ENCODE data around the gene CD209. TPM values are rescaled to one million over a fixed set of nuclear protein-coding genes. Genes with fewer than 3 reads are reported as not detected.

The CD209 gene
- total and polyA plus RNA-seq, 2 of the 8 experiments (the other 6 are each of a cell fraction or from before 2014, with no cell fraction given) = 0.05 to 0.22 TPM

- peaks cover 23 to 24% of the 10 kb centered on the region in 2 experiments for H3K9me3 ChIP-seq (ENCODE audit: insufficient read depth in 2 of 2, low read depth in 1 of 2, low read length in 1 of 2)
- WGBS, 2 experiments (ENCODE audit: extremely low coverage in 1 of 2, insufficient coverage in 1 of 2, insufficient read length in 1 of 2, insufficient replicate concordance in 2 of 2, low coverage in 1 of 2, low lambda C conversion rate in 2 of 2, missing lambda C conversion rate in 1 of 2) = 61% methylated on average over 4 of the region's 4 CpGs; no CpG with 5 or more reads in 1 of the 2 experiments
- no peak overlapping the region for H2BK12ac ChIP-seq (ENCODE audit: low read depth, low read length)
- no peak overlapping the region for H3K4me2 ChIP-seq (ENCODE audit: insufficient read depth in 1 of 2, low read depth in 2 of 2, low read length in 2 of 2)
- no peak overlapping the region for H2AK5ac ChIP-seq (ENCODE audit: low read depth, low read length)
- H3K27ac ChIP-seq (ENCODE audit: low read depth, low read length) = no peak overlapping the region
- H3K23me2 ChIP-seq (ENCODE audit: low read depth, low read length) = no peaks in the 10 kb centered on the region; the same call in 1 of the 2 replicates
- H2AFZ ChIP-seq (ENCODE audit: low read length) = no peak overlapping the region
- H3K79me1 ChIP-seq (ENCODE audit: low read depth, low read length) = no peaks in the 10 kb centered on the region
- H3K23ac ChIP-seq (ENCODE audit: insufficient read length) = no peak overlapping the region
- H3K4ac ChIP-seq (replicated peaks; ENCODE audit: insufficient read length, low read depth, low read length) = no peak overlapping the region
- H3K56ac ChIP-seq (replicated peaks; ENCODE audit: insufficient read length, low read depth, low read length) = no peak overlapping the region
- no peak overlapping the region for H4K91ac ChIP-seq (replicated peaks; ENCODE audit: insufficient read length, low read length)
- no peak overlapping the region for H4K8ac ChIP-seq (ENCODE audit: extremely low read depth, insufficient read depth, low read length)
- H3K18ac ChIP-seq (ENCODE audit: extremely low read depth, low read length) = no peak overlapping the region
- ChIA-PET CTCF (ENCODE audit: partially characterized antibody) (no interaction called here), POLR2A (ENCODE audit: partially characterized antibody) (no interaction called here)
- no peak overlapping the region for H2BK120ac ChIP-seq (replicated peaks; ENCODE audit: low read depth, low read length)
- H2BK20ac ChIP-seq (ENCODE audit: low read length) = no peak overlapping the region
- H3K14ac ChIP-seq (ENCODE audit: insufficient read length) = no peak overlapping the region
- no peak overlapping the region for H4K5ac ChIP-seq (ENCODE audit: insufficient read length, low read depth, low read length)
- H4K20me1 ChIP-seq (replicated peaks in 1 of 2; ENCODE audit: control insufficient read depth in 1 of 2, insufficient read depth in 2 of 2, low read length in 2 of 2) = no peaks in the 10 kb centered on the region
- no peak for TF ChIP-seq HDAC6 (IDR thresholded peaks at IDR 0.05; ENCODE audit: low read depth, low read length)
- no peak overlapping the region for H2BK5ac ChIP-seq (ENCODE audit: low read depth, low read length)
- no peak overlapping the region for H2BK15ac ChIP-seq (ENCODE audit: low read length)
- H3K36me3 ChIP-seq (ENCODE audit: control insufficient read depth in 2 of 4, insufficient read depth in 4 of 4, low read length in 3 of 4) = no peaks in the 10 kb centered on the region
- no peaks in the 10 kb centered on the region for H3K79me2 ChIP-seq (ENCODE audit: control insufficient read depth in 1 of 2, insufficient read depth in 2 of 2, low read length in 2 of 2)
- DNase-seq (ENCODE audit: low read depth in 1 of 2, low spot score in 2 of 2) = no peak
- no peak overlapping the region for H3K9ac ChIP-seq (replicated peaks in 1 of 4; ENCODE audit: extremely low read depth in 1 of 4, low read depth in 3 of 4, low read length in 3 of 4)
- no peaks in the 10 kb centered on the region for H3K4me1 ChIP-seq (replicated peaks in 1 of 4; ENCODE audit: control insufficient read depth in 3 of 4, insufficient read depth in 4 of 4, low read length in 3 of 4)
- no peak overlapping the region for H3K4me3 ChIP-seq (ENCODE audit: extremely low read depth in 1 of 4, insufficient read depth in 2 of 4, low read depth in 3 of 4, low read length in 4 of 4)
- no peaks in the 10 kb centered on the region for H3K27me3 ChIP-seq (replicated peaks in 1 of 4; ENCODE audit: control insufficient read depth in 3 of 4, extremely low read depth in 1 of 4, insufficient read depth in 3 of 4, low read length in 3 of 4)
- no peak for FAIRE-seq
These were observed 8.9 kb upstream of the CD209 start for GRCh38 chr19:7756258-7756657.

Data from H1 (cell line).